ENCODE measurements around the gene IGSF21.

The IGSF21 gene

GRCh38 chr1:18099026-18099425, 8.6 kb upstream of the IGSF21 start:
- H3K4me2 ChIP-seq (ENCODE audit: low read length) = no peak overlapping the region

DNA sequence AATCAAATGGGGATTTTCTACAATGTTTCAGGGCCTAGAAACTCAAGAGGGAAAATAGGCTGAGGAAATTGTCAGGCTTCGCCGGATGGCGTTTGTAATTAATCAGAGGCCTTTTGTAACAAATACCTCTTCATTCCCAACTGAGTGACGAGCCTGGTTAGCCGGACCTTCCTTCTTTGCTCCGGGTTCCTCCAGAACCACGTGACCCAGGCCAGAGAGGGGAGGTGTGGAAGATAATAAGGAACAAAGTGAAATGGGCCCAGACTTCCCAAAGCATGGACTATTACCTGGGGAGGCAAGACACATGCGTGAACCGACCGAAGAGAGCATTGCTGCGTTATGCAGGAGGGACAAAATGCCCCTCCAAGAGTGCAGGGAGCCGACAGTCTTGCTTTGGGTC, 7.5 kb upstream of the IGSF21 start:
- H3K9ac ChIP-seq (ENCODE audit: low read length) = no peak overlapping the region
- no peak overlapping the region for H2AFZ ChIP-seq (ENCODE audit: low read length)
- no peaks in the 10 kb centered on the region for H4K20me1 ChIP-seq (ENCODE audit: insufficient read depth, low read length)
- no peaks in the 10 kb centered on the region for H3K4me1 ChIP-seq (ENCODE audit: insufficient read depth, low read length, severe bottlenecking)
- no peaks in the 10 kb centered on the region for H3K79me2 ChIP-seq (ENCODE audit: insufficient read depth, low read length)
- no peaks in the 10 kb centered on the region for H3F3A ChIP-seq (ENCODE audit: insufficient read depth, low read length)
- no peak overlapping the region for H3K27ac ChIP-seq (ENCODE audit: low read depth, low read length, poor library complexity, severe bottlenecking)
- no peak for TF ChIP-seq EZH2 (IDR thresholded peaks at IDR 0.05; ENCODE audit: borderline replicate concordance, low read length)
- TF ChIP-seq CTCF (IDR thresholded peaks at IDR 0.05; ENCODE audit: low read length) = no peak
- H3K36me3 ChIP-seq (ENCODE audit: insufficient read depth, low read length) = no peaks in the 10 kb centered on the region
- no peaks in the 10 kb centered on the region for H3K9me3 ChIP-seq (ENCODE audit: low read length)
- no peak overlapping the region for H3K4me3 ChIP-seq (ENCODE audit: low read depth, low read length, poor library complexity, severe bottlenecking)
- no peak overlapping the region for H3K4me2 ChIP-seq (ENCODE audit: low read length)
- H3K9me2 ChIP-seq (ENCODE audit: low read depth, low read length) = no peaks in the 10 kb centered on the region
- no peaks in the 10 kb centered on the region for H3K27me3 ChIP-seq (ENCODE audit: insufficient read depth, low read length)

More at GRCh38 chr1:18099026-18099425, 8.6 kb upstream of the IGSF21 start:
- H4K20me1 ChIP-seq (ENCODE audit: insufficient read depth, low read length) = no peaks in the 10 kb centered on the region
- no peaks in the 10 kb centered on the region for H3K9me3 ChIP-seq (ENCODE audit: low read length)
- no peaks in the 10 kb centered on the region for H3K27me3 ChIP-seq (ENCODE audit: insufficient read depth, low read length)
- H3K27ac ChIP-seq (ENCODE audit: low read depth, low read length, poor library complexity, severe bottlenecking) = no peak overlapping the region
- H3F3A ChIP-seq (ENCODE audit: insufficient read depth, low read length) = no peaks in the 10 kb centered on the region
- H3K79me2 ChIP-seq (ENCODE audit: insufficient read depth, low read length) = no peaks in the 10 kb centered on the region
- no peak overlapping the region for H2AFZ ChIP-seq (ENCODE audit: low read length)
- H3K9me2 ChIP-seq (ENCODE audit: low read depth, low read length) = no peaks in the 10 kb centered on the region
- no peak overlapping the region for H3K9ac ChIP-seq (ENCODE audit: low read length)
- TF ChIP-seq CTCF (IDR thresholded peaks at IDR 0.05; ENCODE audit: low read length) (no peak), EZH2 (IDR thresholded peaks at IDR 0.05; ENCODE audit: borderline replicate concordance, low read length) (no peak)
- H3K4me1 ChIP-seq (ENCODE audit: insufficient read depth, low read length, severe bottlenecking) = no peaks in the 10 kb centered on the region
- no peaks in the 10 kb centered on the region for H3K36me3 ChIP-seq (ENCODE audit: insufficient read depth, low read length)
- H3K4me3 ChIP-seq (ENCODE audit: low read depth, low read length, poor library complexity, severe bottlenecking) = no peak overlapping the region

DNA sequence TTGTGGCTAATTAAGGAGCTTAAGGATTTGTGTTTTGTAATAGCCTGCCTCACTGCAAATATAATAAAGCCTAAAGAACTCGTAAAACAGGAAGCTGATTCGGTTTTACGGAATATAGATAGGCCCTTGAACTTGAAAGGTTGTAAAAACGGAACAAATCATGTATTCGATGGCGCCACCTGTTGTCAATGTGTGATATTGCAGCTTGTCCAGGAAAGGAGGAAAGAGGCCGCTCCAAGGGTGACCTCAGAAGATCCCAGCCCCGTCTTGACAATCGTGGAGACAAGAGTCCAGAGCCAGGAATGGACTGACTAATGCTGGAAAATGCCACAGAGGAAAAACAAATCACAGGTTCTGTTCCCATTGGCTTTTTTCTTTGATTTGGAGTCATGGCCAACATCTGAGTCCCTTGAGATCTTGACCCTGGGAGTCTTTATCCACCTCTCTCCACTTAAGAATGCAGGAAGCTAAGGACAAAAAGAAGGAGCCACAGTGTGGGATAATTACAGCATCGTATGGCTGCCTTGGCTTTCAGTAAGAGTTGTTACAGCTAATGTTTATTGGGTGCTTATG, 7.0 kb upstream of the IGSF21 start:
- Histone ChIP-seq H3K4me2 (ENCODE audit: low read length) (no peak overlapping the region), H3K9me3 (ENCODE audit: low read length) (no peaks in the 10 kb centered on the region), H3F3A (ENCODE audit: insufficient read depth, low read length) (no peaks in the 10 kb centered on the region), H3K9ac (ENCODE audit: low read length) (no peak overlapping the region), H3K36me3 (ENCODE audit: insufficient read depth, low read length) (no peaks in the 10 kb centered on the region), H3K4me1 (ENCODE audit: insufficient read depth, low read length, severe bottlenecking) (no peaks in the 10 kb centered on the region), H3K27me3 (ENCODE audit: insufficient read depth, low read length) (no peaks in the 10 kb centered on the region), H3K79me2 (ENCODE audit: insufficient read depth, low read length) (no peaks in the 10 kb centered on the region), H2AFZ (ENCODE audit: low read length) (no peak overlapping the region), H3K9me2 (ENCODE audit: low read depth, low read length) (no peaks in the 10 kb centered on the region), H4K20me1 (ENCODE audit: insufficient read depth, low read length) (no peaks in the 10 kb centered on the region), H3K4me3 (ENCODE audit: low read depth, low read length, poor library complexity, severe bottlenecking) (no peak overlapping the region), H3K27ac (ENCODE audit: low read depth, low read length, poor library complexity, severe bottlenecking) (no peak overlapping the region)
- no peak for TF ChIP-seq EZH2 (IDR thresholded peaks at IDR 0.05; ENCODE audit: borderline replicate concordance, low read length)
- TF ChIP-seq CTCF (IDR thresholded peaks at IDR 0.05; ENCODE audit: low read length) = peak; percentile 81

Measured in OCI-LY1 (cell line).